ENCODE results near the gene OR10P1. TPM values are rescaled to one million over a fixed set of nuclear protein-coding genes. Genes with fewer than 3 reads are reported as not detected.

The OR10P1 gene
- total and polyA plus RNA-seq, 2 donors from 2014 or later = not detected

DNA sequence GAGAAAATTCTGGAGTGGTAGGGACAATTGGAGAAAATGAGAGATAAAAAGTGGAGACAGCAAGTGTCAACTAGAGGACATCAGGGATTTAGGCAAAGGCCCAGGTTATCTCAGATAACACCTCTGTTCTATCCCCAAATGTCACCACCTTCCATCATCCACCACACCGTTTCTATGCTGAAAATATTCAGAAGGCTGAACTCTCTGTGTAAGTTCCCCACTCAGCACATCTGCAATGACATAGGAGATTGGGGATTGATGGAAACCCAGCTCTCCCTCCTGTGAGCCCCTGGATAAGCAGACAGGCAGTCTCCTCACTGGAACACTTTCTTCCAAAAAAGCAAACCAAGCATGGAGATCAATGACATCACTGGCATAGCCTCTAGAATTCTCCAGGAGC lies 5.6 kb upstream of the OR10P1 start:
- intact Hi-C loops (cut with DNase I) = no loop called here
- no peaks in the 10 kb centered on the region for H3K36me3 ChIP-seq (ENCODE audit: control insufficient read depth in 2 of 3, insufficient read depth in 3 of 3, low read length in 3 of 3)
- H3K27ac ChIP-seq (ENCODE audit: low read depth in 2 of 2, low read length in 2 of 2) = no peak overlapping the region
- DNase-seq (no peak), FAIRE-seq (no peak)
- H3K4me3 ChIP-seq (ENCODE audit: low read length in 3 of 3) = no peak overlapping the region
- H3K27me3 ChIP-seq (ENCODE audit: control insufficient read depth, insufficient read depth, low read length) = no peaks in the 10 kb centered on the region
- H3K9me3 ChIP-seq (ENCODE audit: control insufficient read depth in 2 of 3, insufficient read depth in 1 of 3, low read length in 3 of 3) = no peaks in the 10 kb centered on the region
- no peaks in the 10 kb centered on the region for H3K4me1 ChIP-seq (ENCODE audit: control insufficient read depth in 2 of 3, insufficient read depth in 2 of 3, low read depth in 1 of 3, low read length in 3 of 3)
- no peak overlapping the region for H3K9ac ChIP-seq (ENCODE audit: low read length in 3 of 3)
- TF ChIP-seq CTCF (IDR thresholded peaks at IDR 0.05; ENCODE audit: borderline replicate concordance, extremely low read depth, insufficient read depth) = no peak

GRCh38 chr12:55631733-55632132 lies 5.0 kb upstream of the OR10P1 start:
- H3K27me3 ChIP-seq (ENCODE audit: control insufficient read depth, insufficient read depth, low read length) = no peaks in the 10 kb centered on the region
- DNase-seq = no peak
- FAIRE-seq = no peak

GRCh38 chr12:55633151-55633550 lies 3.5 kb upstream of the OR10P1 start:
- Histone ChIP-seq H3K9me3 (ENCODE audit: control insufficient read depth in 2 of 3, insufficient read depth in 1 of 3, low read length in 3 of 3) (no peaks in the 10 kb centered on the region), H3K4me1 (ENCODE audit: control insufficient read depth in 2 of 3, insufficient read depth in 2 of 3, low read depth in 1 of 3, low read length in 3 of 3) (no peaks in the 10 kb centered on the region), H3K27ac (ENCODE audit: low read depth in 2 of 2, low read length in 2 of 2) (no peak overlapping the region), H3K27me3 (ENCODE audit: control insufficient read depth, insufficient read depth, low read length) (no peaks in the 10 kb centered on the region), H3K4me3 (ENCODE audit: low read length in 3 of 3) (no peak overlapping the region), H3K36me3 (ENCODE audit: control insufficient read depth in 2 of 3, insufficient read depth in 3 of 3, low read length in 3 of 3) (no peaks in the 10 kb centered on the region), H3K9ac (ENCODE audit: low read length in 3 of 3) (no peak overlapping the region)
- DNase-seq = no peak
- intact Hi-C loops (cut with DNase I) = no loop called here
- TF ChIP-seq CTCF (IDR thresholded peaks at IDR 0.05; ENCODE audit: borderline replicate concordance, extremely low read depth, insufficient read depth) = no peak
- no peak for FAIRE-seq

More at GRCh38 chr12:55631733-55632132, 5.0 kb upstream of the OR10P1 start:
- Histone ChIP-seq H3K9me3 (ENCODE audit: control insufficient read depth in 2 of 3, insufficient read depth in 1 of 3, low read length in 3 of 3) (no peaks in the 10 kb centered on the region), H3K9ac (ENCODE audit: low read length in 3 of 3) (no peak overlapping the region), H3K4me3 (ENCODE audit: low read length in 3 of 3) (no peak overlapping the region), H3K36me3 (ENCODE audit: control insufficient read depth in 2 of 3, insufficient read depth in 3 of 3, low read length in 3 of 3) (no peaks in the 10 kb centered on the region), H3K4me1 (ENCODE audit: control insufficient read depth in 2 of 3, insufficient read depth in 2 of 3, low read depth in 1 of 3, low read length in 3 of 3) (no peaks in the 10 kb centered on the region), H3K27ac (ENCODE audit: low read depth in 2 of 2, low read length in 2 of 2) (no peak overlapping the region)
- TF ChIP-seq CTCF (IDR thresholded peaks at IDR 0.05; ENCODE audit: borderline replicate concordance, extremely low read depth, insufficient read depth) = no peak
- intact Hi-C loops (cut with DNase I) = no loop called here

DNA sequence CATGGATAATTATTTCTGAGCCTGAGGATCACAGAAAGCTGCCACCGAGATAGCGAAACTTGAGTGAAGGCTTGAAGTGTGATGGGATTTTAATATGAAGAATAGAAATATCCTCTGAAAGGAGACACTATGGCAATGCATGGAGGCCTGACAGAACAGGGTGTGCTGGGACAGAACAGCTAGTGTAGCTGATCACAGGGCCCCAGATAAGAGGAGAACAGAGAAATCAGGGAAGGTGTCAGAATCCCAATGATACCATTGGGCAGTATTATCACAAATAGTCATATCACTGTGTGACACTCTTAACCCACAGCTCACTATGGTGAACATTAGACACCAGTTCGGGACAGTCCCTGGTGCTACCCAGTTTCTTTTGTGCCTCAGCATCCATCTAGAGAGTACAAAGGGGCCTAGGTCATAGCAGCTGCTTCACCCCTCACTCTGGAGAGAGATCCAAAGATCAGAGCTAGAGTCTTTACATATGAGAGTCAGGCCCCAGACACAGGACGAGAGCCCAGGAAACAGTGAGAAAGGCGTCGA lies 506 bp upstream of the OR10P1 start:
- Histone ChIP-seq H3K9me3 (ENCODE audit: control insufficient read depth in 2 of 3, insufficient read depth in 1 of 3, low read length in 3 of 3) (no peaks in the 10 kb centered on the region), H3K27ac (ENCODE audit: low read depth in 2 of 2, low read length in 2 of 2) (no peak overlapping the region), H3K4me1 (ENCODE audit: control insufficient read depth in 2 of 3, insufficient read depth in 2 of 3, low read depth in 1 of 3, low read length in 3 of 3) (no peaks in the 10 kb centered on the region), H3K4me3 (ENCODE audit: low read length in 3 of 3) (no peak overlapping the region), H3K27me3 (ENCODE audit: control insufficient read depth, insufficient read depth, low read length) (no peaks in the 10 kb centered on the region), H3K9ac (ENCODE audit: low read length in 3 of 3) (no peak overlapping the region), H3K36me3 (ENCODE audit: control insufficient read depth in 2 of 3, insufficient read depth in 3 of 3, low read length in 3 of 3) (no peaks in the 10 kb centered on the region)
- intact Hi-C loops (cut with DNase I) = no loop called here
- FAIRE-seq (no peak), DNase-seq (no peak)
- TF ChIP-seq CTCF (IDR thresholded peaks at IDR 0.05; ENCODE audit: borderline replicate concordance, extremely low read depth, insufficient read depth) = no peak

Data from kidney (tissue), 14 donors.